Measurements from ENCODE around the gene TMEM72.

Gene TMEM72

GRCh38 chr10:44922021-44922420 lies 10.9 kb downstream of the TMEM72 start:
- H3K4me3 ChIP-seq (replicated peaks; ENCODE audit: low read depth, low read length), result no peak overlapping the region
- no peak for DNase-seq (ENCODE audit: extremely low read depth, low read depth)
- no peak for TF ChIP-seq CTCF (IDR thresholded peaks at IDR 0.05; ENCODE audit: low read depth, low read length, missing control alignments)

GRCh38 chr10:44922796-44923545 lies 11.8 kb downstream of the TMEM72 start:
- H3K4me3 ChIP-seq (replicated peaks; ENCODE audit: low read depth, low read length), result no peak overlapping the region
- no peak for DNase-seq (ENCODE audit: extremely low read depth, low read depth)
- no peak for TF ChIP-seq CTCF (IDR thresholded peaks at IDR 0.05; ENCODE audit: low read depth, low read length, missing control alignments)

GRCh38 chr10:44923611-44924010 lies 12.5 kb downstream of the TMEM72 start:
- no peak for DNase-seq (ENCODE audit: extremely low read depth, low read depth)
- H3K4me3 ChIP-seq (replicated peaks; ENCODE audit: low read depth, low read length), result no peak overlapping the region
- TF ChIP-seq CTCF (IDR thresholded peaks at IDR 0.05; ENCODE audit: low read depth, low read length, missing control alignments), result no peak

- H3K4me3 ChIP-seq (replicated peaks; ENCODE audit: low read depth, low read length), result no peak overlapping the region
- TF ChIP-seq CTCF (IDR thresholded peaks at IDR 0.05; ENCODE audit: low read depth, low read length, missing control alignments), result no peak
- DNase-seq (ENCODE audit: extremely low read depth, low read depth), result no peak
Observed at GRCh38 chr10:44924261-44925040, 13.3 kb downstream of the TMEM72 start.

- no peak for DNase-seq (ENCODE audit: extremely low read depth, low read depth)
- no peak overlapping the region for H3K4me3 ChIP-seq (replicated peaks; ENCODE audit: low read depth, low read length)
- peak; percentile 30 for TF ChIP-seq CTCF (IDR thresholded peaks at IDR 0.05; ENCODE audit: low read depth, low read length, missing control alignments)
Observed at GRCh38 chr10:44925224-44925623, 14.1 kb downstream of the TMEM72 start.

- DNase-seq (ENCODE audit: extremely low read depth, low read depth), result no peak
- TF ChIP-seq CTCF (IDR thresholded peaks at IDR 0.05; ENCODE audit: low read depth, low read length, missing control alignments), result no peak
- H3K4me3 ChIP-seq (replicated peaks; ENCODE audit: low read depth, low read length), result no peak overlapping the region
Observed at GRCh38 chr10:44925811-44926750, 14.9 kb downstream of the TMEM72 start.
